Transverse colon (tissue), 4 donors: ENCODE results near the gene ZNF597.

Experiments
- CTCF ChIP-seq, 5 experiments: fragments of 200-600 bp in 3 of 5; fragments of 450-650 bp in 2 of 5; sonication (generic) in 3 of 5; IDR thresholded peaks; 1 replicate in 2 of 5; 2 replicates in 3 of 5; pipeline ENCODE4 v1.5.1; 2016 to 2017; ENCODE audit warnings: antibody characterized with exemption in 5 of 5, inconsistent platforms in 3 of 5, mild to moderate bottlenecking in 2 of 5, moderate library complexity in 1 of 5
- EP300 ChIP-seq: sonication (generic); formaldehyde crosslinking; IDR thresholded peaks from one replicate; pipeline ENCODE4 v1.6.1; 2017; ENCODE audit warnings: antibody characterized with exemption, low read depth
- POLR2A ChIP-seq: fragments of 450-650 bp; IDR thresholded peaks from one replicate; pipeline ENCODE4 v1.6.1; 2016; ENCODE audit warnings: antibody characterized with exemption, mild to moderate bottlenecking, moderate library complexity
- POLR2AphosphoS5 ChIP-seq, 3 donors: sonication (generic); formaldehyde crosslinking; IDR thresholded peaks; one replicate each; pipeline ENCODE4 v1.6.1; 2016; ENCODE audit warnings: antibody characterized with exemption in 3 of 3

DNA sequence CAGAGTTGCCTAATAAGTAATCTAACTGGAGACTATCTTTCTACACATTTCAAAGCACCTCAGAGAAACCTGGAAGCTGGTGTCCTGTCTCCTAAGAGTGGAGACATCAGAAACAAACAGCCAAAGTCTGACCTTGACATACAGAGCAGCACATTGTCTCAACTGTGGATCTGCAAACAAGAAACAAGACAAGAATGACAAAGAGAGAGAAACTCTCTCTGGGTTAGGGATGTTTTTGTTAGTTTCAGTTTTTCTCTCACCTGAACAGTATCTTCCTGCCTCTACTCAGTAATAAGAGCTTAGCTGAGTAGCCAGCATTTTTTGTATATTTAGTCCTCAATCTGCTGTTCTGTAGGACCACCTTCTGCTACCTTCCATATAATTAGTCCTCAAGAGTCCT, 8.9 kb downstream of the ZNF597 start:
- TF ChIP-seq POLR2AphosphoS5 (IDR thresholded peaks at IDR 0.05) (no peak), CTCF (IDR thresholded peaks at IDR 0.05) (no peak), POLR2A (no peak), EP300 (no peak)
